ENCODE measurements around the gene MRGPRD. TPM values are rescaled to one million over a fixed set of nuclear protein-coding genes. Genes with fewer than 3 reads are reported as not detected.
"Not testable (repeated sequence)": the region's sequence is repeated elsewhere in the genome, so short reads cannot be mapped to it uniquely, and the experiment has no call there.

MRGPRD gene
- total RNA-seq, 1 experiment from 2014 or later, result not detected

DNA sequence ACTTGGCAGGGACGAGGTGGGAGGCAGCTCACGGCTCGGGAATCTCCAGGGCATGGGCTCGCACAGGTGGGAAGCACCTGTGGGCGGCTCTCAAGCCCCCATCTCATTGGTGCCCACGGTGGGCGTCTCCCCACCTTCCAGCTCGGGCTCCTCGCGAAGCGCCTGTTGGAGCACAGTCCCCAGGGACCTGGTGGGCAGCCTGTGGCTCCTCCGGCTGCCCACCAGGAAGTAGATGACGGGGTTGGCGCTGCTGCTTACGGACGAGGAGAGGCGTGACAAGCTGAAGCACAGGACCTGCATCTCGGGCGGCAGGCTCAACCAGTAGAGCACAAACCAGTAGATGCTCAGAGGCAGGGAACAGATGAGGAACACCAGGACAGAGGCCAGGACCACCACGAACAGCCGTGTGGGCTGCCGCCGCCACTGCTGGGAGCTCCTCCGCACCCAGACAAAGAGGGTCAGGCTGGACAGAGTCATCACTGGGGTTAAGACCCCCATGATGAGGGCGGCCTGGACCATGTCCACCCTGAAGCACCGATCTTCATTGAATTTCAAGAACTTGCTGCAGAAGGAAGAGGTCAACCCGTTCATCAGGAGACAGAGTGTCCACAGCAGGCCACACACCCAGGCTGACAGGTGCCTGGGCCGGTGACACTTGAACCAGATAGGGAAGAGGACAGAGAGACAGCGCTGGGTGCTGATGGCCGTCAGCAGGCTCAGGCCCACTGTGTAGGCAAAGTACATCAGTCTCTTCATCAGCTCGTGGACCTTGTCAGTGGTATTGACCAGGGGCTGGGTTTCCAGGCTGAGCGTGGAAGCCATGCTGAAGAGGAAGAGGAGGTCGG is 633 bp downstream of the MRGPRD start:
- in situ Hi-C loops (cut with HindIII; ENCODE audit: low pct_unique_long_range_greater_than_20kb, low sequenced_read_pairs), result no loop called here
- DNase-seq (ENCODE audit: low read depth, low spot score), result no peak

DNA sequence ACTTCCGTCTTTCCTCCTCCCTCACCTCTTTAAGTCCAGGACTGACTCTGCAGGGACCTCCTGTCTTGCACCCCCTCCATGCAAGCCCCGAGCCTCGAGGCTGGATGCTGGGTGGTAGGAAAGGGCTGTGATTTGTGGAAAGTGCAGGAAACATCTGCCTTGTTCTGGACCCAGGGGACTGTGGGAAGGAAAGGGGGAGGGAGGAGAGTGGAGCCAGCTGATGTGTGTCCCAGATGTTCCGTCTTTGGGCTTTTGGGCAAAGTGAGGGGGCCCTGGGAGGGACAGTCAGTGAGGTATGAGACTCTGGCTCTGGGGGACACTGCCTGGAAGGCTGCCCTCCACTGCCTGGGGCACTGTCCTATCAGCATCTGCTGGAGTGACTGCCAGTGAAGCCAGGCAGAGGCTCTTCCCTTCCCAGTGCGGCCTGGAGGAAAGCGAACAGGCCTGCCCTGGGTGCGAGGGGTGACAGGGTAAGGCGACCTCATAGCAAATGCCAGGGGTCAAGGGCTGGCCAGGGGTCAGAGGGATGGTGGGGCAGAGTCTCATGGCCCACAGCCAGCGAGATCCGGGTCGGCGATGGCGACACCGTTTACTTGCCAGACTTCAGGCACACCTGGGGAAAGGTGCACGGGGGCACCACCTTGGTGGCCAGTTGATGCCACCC is 1.7 kb downstream of the MRGPRD start:
- no peak for DNase-seq (ENCODE audit: low read depth, low spot score)
- in situ Hi-C loops (cut with HindIII; ENCODE audit: low pct_unique_long_range_greater_than_20kb, low sequenced_read_pairs), result no loop called here

DNA sequence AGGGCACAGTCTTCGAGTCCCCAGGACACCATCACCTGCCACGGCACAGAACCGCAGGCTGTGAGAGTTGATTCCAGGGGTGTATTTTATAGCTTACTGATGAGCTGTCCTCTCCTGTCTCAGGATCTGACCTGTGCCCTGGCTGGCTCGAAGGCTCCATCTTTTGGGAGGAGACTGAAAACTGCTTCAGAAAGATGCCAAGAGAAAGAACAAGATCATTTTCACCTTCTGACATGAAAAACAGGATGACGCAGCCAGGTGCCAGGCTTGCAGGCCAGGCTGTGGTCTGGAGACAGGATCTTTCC is 2.2 kb downstream of the MRGPRD start:
- DNase-seq (ENCODE audit: low read depth, low spot score), result no peak
- in situ Hi-C loops (cut with HindIII; ENCODE audit: low pct_unique_long_range_greater_than_20kb, low sequenced_read_pairs), result no loop called here

DNA sequence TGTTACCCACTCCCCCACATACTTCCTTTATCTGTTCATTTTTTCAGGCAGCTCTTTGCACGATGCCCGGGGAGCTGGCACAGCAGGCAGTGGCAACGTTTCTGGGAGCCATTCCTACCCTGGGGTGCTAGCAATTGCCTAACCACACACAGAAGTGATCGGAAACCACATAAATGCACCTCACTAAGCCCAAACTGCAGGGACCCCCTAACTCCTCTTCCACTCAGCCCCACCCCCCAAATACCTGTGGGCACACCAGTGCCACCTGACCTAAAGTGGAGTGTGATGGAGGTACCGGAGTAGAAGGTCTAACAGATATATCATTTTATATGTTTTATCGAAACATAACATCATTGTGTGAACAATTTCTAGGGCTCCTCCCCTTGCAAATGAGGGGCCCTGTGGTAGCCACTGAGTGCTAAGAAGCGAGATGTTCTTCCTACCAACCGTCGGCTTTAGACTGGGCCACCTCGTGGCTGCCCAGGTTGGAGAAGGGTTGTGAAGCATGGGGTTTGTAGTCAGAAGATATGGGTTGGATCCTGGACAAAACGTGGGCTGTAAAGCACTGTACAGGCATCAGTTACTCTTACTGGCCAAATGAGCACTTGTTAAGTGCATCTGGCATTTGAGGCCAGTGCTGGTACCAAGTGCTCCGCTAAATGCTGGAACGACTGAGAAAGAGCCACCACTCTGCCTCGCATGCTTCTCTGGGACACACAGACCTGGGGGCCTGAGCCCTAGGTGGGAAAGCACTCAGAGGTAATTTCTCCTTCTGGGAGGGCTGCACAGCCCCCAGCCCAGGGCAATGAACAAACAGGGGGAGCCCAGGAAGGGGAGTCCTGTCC is 2.8 kb downstream of the MRGPRD start:
- DNase-seq (ENCODE audit: low read depth, low spot score), result no peak
- in situ Hi-C loops (cut with HindIII; ENCODE audit: low pct_unique_long_range_greater_than_20kb, low sequenced_read_pairs), result no loop called here

DNA sequence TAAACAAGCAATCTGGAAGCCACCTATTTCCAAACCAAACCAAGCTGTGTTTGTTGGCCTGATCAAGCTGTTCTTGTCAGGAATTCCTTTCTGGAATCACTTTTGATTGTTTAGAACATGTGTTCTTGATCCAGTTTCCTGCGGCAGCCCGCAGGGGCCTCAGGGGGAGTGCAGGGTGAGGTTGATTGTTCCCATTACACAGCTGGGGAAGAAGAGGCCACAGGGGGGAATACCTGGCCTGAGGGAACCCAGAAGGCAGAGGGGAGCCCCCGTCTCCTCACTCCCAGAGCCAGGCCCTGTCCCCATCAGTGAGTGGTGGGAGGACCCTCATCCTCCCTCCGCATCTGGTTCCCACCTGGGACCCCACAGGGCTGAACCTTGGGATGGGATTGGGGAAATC is 4.2 kb downstream of the MRGPRD start:
- DNase-seq (ENCODE audit: low read depth, low spot score), result no peak
- in situ Hi-C loops (cut with HindIII; ENCODE audit: low pct_unique_long_range_greater_than_20kb, low sequenced_read_pairs), result no loop called here

DNA sequence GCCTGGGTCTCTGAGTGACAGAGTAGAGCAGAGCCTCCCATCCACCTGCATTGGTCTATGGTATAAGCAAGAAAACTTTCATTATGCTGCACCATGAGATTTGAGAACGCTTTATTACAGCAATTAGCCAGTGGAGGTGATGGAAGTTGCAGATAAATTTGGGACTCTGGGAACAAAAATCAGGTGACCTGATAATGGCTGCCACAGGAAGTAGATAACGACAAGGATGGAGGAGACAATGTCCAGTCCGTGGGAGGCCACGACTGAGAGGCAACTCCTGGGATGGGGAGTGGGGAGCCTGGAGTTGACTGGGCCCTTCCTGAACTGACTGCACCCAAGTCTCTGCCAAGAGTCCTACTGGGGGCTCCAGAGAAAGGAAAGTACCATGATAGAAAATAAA is 4.7 kb downstream of the MRGPRD start:
- in situ Hi-C loops (cut with HindIII; ENCODE audit: low pct_unique_long_range_greater_than_20kb, low sequenced_read_pairs), result no loop called here
- DNase-seq (ENCODE audit: low read depth, low spot score), result no peak

DNA sequence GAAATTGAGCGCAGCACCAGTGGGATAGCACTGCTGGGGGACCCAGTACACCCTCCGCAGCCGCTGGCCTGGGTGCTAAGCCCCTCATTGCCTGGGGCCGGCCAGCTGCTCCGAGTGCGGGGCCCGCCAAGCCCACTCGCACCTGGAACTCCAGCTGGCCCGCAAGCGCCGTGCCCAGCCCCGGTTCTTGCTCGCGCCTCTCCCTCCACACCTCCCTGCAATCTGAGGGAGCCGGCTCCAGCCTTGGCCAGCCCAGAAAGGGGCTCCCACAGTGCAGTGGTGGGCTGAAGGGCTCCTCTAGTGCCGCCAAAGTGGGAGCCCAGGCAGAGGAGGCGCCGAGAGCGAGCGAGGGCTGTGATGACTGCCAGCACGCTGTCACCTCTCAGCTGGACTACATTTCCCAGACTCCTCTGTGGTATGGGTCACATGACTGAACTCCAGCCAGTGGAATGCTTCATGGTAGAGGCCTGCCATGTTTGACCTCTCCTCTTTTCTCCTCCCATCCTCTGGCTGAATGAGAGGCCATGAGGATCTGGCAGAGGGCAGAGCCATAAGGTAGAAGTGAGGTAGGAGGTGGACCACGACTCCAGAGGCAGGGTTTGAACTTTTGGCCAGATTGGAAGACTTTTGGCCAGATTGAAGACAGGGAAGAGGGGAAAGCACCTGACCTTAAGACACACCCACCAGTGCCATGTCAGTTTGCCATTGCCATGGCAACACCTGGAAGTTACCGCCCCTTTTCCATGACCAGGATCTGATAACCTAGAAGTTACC is 6.2 kb downstream of the MRGPRD start:
- peak; percentile 90 for DNase-seq (ENCODE audit: low read depth, low spot score)
- in situ Hi-C loops (cut with HindIII; ENCODE audit: low pct_unique_long_range_greater_than_20kb, low sequenced_read_pairs), result no loop called here

DNA sequence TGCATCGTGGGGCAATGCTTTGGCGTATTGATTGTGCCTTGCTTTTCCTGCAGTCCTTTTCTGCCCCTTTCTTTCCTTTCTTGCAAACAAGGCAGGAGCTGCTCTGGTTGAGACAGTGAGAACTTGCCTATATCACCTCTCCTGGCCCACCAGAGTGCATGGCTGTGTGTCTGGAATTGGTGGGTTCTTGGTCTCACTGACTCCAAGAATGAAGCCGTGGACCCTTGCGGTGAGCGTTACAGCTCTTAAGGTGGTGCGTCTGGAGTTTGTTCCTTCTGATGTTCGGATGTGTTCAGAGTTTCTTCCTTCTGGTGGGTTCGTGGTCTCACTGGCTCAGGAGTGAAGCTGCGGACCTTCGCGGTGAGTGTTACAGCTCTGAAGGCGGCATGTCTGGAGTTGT is 7.1 kb downstream of the MRGPRD start:
- in situ Hi-C loops (cut with HindIII; ENCODE audit: low pct_unique_long_range_greater_than_20kb, low sequenced_read_pairs); DNase-seq (ENCODE audit: low read depth, low spot score): not testable (repeated sequence)

DNA sequence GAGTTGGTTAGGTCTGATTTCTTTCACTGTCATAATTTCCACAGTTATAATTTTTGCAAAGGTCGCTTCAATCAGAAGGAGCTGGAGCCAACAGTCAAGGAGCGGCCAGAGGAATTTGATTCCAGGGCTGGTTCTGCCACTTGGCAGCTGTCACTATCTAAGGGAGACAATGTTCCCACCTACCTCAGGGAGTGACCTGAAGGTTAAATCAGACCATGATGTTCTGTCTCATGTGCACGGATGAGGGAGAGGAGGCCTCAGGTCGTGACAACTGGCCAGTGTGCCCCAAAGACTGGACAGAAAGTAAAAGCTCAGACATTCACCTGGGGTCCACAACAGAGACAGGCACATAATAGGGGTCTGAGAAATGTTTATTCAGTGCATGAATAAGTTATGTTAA is 7.6 kb downstream of the MRGPRD start:
- in situ Hi-C loops (cut with HindIII; ENCODE audit: low pct_unique_long_range_greater_than_20kb, low sequenced_read_pairs), result no loop called here
- no peak for DNase-seq (ENCODE audit: low read depth, low spot score)

DNA sequence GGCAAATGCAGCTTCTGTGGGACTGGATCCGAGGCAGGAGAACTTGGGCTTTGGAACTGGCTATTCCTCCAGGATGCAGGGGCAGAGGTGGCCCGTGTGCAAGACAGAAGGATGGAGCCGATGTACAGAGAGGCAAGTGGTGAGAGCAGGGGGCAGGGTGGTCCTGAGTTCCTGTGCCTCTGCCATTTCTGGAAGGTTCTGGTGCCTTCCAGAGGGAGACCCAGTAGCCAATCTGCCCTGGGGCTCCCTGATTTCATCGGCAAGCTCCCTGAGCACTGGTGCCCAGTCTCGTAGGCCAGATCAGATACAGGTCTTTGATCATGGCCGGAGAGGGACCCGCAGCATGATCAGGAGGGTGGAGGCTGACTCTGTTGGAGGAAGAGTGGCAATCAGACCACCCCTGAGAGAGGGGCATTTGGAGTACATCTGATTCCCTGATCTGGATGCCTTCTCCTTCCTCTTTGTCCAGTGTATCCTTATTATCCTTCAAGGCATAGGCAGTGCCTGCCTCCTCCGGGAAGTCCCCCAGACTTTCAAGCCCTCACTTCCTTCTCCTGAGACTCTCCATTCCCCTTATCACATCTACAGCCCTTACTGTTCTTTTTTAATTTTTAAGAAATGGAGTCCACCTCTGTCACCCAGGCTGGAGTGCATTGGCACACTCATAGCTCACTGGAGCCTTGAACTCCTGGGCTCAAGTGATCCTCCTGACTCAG is 9.7 kb downstream of the MRGPRD start:
- DNase-seq (ENCODE audit: low read depth, low spot score), result no peak
- in situ Hi-C loops (cut with HindIII; ENCODE audit: low pct_unique_long_range_greater_than_20kb, low sequenced_read_pairs), result no loop called here

DNA sequence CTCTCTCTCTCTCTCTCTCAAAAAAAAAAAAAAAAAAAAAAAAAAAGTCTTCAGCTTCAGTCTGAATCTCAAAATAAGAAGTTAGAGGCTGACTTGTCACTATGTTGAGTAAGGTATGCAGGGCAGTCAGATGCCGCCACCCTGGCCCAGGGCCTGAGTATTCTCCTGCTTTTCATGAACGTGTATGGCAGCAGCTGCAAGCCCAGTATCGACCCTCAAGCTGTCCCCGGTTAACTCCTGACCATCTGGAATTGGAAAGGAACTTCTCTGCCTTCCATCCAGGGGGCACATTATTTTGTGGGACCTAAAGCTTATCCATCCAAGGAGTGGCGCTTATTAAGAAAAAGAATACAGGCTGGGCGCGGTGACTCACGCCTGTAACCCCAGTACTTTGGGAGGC is 11.4 kb downstream of the MRGPRD start:
- no peak for DNase-seq (ENCODE audit: low read depth, low spot score)
- in situ Hi-C loops (cut with HindIII; ENCODE audit: low pct_unique_long_range_greater_than_20kb, low sequenced_read_pairs), result no loop called here

DNA sequence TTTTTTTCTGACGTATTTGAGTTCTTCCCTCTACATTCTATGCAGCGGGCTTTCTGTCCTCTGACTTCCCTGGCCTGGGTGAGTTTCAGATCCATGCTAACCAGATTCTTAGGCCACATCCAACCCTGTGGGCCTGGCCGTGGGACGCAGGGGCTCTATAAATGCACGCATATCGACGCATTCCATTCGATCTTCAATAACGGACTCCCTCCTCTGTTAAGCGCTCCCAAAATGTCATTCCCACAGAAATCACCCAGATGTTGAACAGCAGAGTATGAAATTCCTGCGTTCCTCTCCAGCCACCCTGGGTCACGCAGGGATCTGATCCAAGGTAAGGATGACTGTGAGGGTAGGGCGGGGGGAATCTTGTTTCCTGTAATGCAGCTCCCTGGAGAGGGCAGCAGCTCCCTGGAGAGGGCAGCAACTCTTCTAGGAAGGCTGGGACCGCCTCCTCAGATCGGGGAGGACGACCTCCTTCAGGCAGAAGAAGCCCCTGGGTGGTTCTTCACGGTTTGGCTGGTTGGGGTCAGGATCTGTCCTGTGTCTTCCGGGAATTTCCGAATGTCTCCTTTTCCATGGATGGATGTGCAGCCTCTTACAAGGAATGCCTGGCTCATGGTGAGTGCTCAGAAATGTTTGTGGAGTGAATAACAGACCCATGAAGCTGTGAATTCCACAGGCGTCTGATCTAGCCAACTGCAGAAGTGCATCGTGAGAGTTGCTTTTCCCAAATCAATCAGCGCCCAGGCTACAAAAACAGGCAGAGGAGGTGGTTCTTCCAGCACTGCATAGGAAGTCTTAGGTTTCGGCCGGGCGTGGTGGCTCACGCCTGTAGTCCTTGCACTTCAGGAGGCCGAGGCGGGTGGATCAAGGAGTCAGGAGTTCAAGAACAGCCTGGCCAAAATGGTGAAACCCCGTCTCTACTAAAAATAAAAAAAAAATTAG is 12.2 kb downstream of the MRGPRD start:
- in situ Hi-C loops (cut with HindIII; ENCODE audit: low pct_unique_long_range_greater_than_20kb, low sequenced_read_pairs), result no loop called here
- no peak for DNase-seq (ENCODE audit: low read depth, low spot score)

DNA sequence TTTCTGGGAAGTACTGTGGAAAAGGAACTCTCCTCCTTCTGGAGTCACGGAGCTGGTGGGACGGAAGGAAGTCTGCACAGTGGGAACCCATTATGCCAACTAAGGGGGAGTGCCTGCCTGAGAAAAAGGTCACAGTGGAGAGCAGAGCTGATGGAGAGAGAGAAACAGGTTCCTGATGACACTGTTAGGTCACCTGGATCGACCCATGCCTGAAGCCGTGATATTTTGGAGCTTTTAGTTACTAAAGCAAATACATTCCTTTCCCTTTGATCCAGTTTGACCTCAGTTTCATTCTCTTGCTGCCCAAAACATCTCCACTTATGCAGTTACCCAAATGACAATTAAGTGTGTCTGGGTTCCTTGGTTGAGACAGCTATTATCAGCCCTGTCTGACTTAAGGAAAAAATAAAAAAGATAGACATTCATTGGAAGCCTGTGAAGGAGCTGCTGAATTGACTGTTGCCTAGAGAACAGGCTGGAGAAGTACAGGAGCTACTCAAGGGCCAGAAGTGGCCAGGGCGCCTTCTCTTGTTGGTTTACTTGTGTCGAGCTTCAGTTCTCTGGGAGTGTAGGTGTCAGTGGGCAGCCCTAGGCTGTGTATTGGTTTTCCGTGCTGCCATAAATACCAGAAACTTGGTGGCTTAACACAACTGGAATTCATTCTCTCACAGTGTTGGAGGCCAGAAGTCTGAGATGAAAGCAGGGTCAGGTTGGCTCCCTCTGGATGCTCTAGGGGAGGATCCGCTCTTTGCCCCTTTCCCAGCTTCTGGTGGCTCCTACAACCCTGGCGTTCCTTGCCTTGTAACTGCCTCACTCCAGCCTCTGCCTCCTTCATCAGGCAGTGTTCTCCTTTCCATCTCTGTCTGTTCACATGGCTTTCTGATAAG is 13.6 kb downstream of the MRGPRD start:
- in situ Hi-C loops (cut with HindIII; ENCODE audit: low pct_unique_long_range_greater_than_20kb, low sequenced_read_pairs), result no loop called here
- no peak for DNase-seq (ENCODE audit: low read depth, low spot score)

DNA sequence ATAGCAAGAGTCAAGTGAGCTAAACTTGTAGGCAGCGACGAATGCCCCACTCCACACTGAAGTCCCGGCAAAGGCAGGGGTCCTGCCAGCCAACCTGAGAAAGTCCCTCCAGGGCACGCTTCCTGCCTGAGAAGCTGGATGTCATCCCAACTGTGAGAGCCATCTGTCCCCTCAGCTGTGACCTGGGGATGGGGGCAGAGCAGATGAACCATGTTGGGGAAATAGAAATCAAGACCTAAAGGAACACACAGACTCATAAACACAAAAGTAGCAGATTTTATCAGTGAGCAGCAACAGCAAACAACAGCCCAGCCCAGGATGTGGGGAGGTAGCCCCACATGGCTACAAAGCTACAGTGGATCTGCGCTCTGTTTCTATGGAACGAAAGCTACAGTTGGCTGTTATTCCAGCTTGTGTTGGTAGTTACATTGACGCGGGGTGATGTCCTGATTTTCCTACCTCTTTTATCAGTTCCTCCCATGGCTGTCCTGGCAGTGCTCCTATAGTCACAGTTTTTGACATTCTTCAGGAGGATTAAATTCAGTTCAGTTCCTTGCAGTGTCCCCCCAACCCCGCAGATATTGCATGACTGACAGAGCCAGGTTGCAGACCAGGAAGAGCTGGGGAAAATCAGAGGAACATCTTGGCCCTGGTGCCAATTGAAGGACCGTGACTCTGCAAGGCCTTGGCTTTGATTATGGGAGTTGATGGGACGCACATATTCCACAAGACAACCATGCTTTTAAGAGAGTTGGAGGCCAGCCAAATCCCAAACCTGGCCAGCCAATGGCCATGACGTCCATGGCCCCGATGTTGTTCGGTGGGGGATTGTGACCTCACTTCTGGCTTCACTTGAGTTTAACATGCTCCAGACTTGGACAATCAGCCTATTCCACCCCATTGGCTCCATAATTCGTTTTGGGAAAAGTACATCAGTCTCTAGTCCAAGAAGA is 14.6 kb downstream of the MRGPRD start:
- no peak for DNase-seq (ENCODE audit: low read depth, low spot score)
- in situ Hi-C loops (cut with HindIII; ENCODE audit: low pct_unique_long_range_greater_than_20kb, low sequenced_read_pairs), result no loop called here
